ENCODE data around the gene OR4D9.

The OR4D9 gene

DNA sequence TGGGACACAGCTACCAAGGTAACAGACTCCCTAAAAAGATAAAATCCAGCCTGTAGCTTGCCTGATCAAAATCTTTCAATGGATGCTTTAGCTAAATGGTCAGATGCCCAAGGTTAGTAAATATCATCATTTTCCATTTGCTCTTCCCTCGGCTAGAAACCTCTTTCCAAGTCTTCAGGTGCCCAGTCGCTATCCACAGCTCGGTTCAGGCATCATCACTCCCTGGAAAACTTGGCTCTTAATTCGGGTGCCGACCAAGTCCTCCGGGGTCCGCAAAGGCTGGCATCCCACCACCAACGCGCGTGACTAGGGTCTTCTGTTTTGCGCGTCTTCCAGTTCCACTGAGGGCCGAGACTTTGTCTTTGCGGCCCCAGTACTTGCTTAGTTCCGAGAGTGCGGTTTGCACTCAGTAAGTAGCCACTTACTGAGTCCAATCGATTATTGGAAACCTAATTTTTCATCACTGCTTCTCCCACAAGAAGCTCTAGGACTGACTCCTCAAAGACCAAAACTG is 44.3 kb downstream of the OR4D9 start:
- in situ Hi-C loops (cut with MboI; ENCODE audit: low sequenced_read_pairs, unreplicated experiment), result loop anchor here (10.0 kb wide), 1 partner anchor 109 kb away; the partner anchor contains the start of gene PATL1
- no peak for TF ChIP-seq CTCF (IDR thresholded peaks at IDR 0.05; ENCODE audit: borderline replicate concordance, control extremely low read depth, extremely low read depth, insufficient read depth, missing control alignments)

DNA sequence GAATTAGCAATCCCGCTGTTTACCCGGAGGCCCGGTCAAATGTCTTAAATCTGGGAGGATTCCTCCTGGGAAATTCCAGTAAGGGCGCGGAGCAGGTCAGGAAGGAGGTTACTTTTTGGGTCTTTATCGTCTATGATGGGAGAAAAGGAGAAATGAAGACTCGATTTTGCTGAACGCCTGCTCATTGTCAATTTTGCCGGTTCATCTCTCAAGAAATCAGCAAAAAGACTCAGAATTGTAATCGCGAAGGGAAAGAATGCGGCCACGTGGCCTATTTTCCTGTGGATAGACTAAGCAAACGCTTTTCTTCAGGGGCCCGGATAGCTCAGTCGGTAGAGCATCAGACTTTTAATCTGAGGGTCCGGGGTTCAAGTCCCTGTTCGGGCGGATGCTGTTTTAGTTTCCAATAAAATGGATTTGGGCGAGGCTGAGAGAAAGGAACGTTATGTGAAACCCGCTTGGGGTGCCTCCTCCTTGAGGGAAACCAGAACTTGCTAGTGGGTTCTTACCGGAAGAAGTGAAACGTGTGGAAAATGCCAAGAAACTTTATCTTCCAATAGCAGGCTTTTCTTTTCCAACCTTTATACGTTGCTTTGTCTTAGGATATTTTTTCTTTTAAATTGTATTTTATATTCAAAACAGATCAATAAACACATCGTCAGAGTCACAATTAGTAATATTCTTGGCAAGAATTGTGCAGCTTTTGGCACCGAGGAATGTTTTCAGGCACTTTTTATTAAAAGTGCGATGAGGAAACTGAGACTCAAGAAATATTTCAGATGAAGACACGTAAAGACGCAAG is 45.0 kb downstream of the OR4D9 start:
- DNase-seq (ENCODE audit: low spot score), result no peak
- TF ChIP-seq CTCF (IDR thresholded peaks at IDR 0.05; ENCODE audit: borderline replicate concordance, control extremely low read depth, extremely low read depth, insufficient read depth, missing control alignments), result no peak
- in situ Hi-C loops (cut with MboI; ENCODE audit: low sequenced_read_pairs, unreplicated experiment), result loop anchor here (10.0 kb wide), 1 partner anchor 108 kb away; the partner anchor contains the start of gene PATL1

More for the DNA sequence above, 44.3 kb downstream of the OR4D9 start:
- DNase-seq (ENCODE audit: low spot score), result no peak

GRCh38 chr11:59556917-59557348 is 45.6 kb downstream of the OR4D9 start:
- no peak for TF ChIP-seq CTCF (IDR thresholded peaks at IDR 0.05; ENCODE audit: borderline replicate concordance, control extremely low read depth, extremely low read depth, insufficient read depth, missing control alignments)
- in situ Hi-C loops (cut with MboI; ENCODE audit: low sequenced_read_pairs, unreplicated experiment), result loop anchor here (10.0 kb wide), 1 partner anchor 108 kb away; the partner anchor contains the start of gene PATL1
- no peak for DNase-seq (ENCODE audit: low spot score)

DNA sequence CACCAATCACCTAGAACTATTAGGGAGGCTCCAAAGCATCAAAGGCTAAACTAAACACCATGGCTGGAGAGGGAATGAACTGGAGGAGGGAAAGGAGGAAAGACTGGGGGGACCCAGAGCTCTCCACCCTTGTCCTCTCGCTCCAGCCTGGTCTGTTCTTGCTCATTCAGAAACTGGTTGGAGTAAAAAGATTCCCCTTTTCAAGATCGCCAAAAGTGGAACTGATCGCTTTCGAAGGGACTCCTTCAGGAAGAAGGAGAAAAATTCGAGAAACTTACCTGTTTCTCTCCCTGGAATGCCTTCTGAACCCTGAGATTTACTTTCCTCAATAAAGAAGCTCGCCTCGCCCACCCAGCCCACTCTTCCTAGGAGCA is 46.9 kb downstream of the OR4D9 start:
- TF ChIP-seq CTCF (IDR thresholded peaks at IDR 0.05; ENCODE audit: borderline replicate concordance, control extremely low read depth, extremely low read depth, insufficient read depth, missing control alignments), result no peak
- no peak for DNase-seq (ENCODE audit: low spot score)
- in situ Hi-C loops (cut with MboI; ENCODE audit: low sequenced_read_pairs, unreplicated experiment), result loop anchor here (10.0 kb wide), 1 partner anchor 107 kb away; the partner anchor contains the start of gene PATL1

DNA sequence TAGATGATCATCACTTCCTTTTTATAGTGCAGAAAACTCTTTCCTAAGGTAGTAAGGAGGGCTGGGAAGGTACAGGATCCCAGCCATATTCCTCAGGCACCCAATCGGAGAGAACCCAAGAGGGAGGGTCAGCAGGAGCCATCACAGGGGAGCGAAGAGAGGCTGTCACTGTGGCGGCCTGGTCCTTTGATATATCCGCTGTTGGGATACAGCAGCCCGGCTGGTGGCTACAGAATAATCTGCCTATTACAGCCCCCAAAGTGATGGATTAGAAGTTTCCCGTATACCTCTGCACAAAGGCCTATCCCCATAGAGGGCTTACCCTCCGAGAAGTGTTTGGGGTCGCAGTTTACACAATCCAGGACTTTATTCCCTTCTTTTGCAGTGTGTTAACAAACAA is 48.5 kb downstream of the OR4D9 start:
- no peak for TF ChIP-seq CTCF (IDR thresholded peaks at IDR 0.05; ENCODE audit: borderline replicate concordance, control extremely low read depth, extremely low read depth, insufficient read depth, missing control alignments)
- DNase-seq (ENCODE audit: low spot score), result no peak
- in situ Hi-C loops (cut with MboI; ENCODE audit: low sequenced_read_pairs, unreplicated experiment), result loop anchor here (10.0 kb wide), 1 partner anchor 105 kb away; the partner anchor contains the start of gene PATL1

DNA sequence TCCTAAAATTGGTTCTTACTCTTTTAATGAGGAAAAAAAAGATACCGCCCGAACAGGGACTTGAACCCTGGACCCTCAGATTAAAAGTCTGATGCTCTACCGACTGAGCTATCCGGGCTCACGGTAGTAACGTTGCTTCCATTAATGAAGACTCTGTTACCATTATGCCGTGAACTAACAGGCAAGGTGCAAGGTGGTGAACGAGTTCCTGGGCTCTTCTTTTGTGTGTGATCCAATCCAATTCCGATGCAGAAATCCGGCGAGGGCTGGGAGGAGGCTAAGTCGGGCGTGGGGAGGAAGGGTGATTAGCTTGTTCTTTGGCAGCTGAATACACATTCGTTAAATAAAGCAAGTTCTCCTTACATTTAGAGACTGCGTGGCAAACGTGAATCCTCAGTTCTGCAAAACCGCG is 49.0 kb downstream of the OR4D9 start:
- TF ChIP-seq CTCF (IDR thresholded peaks at IDR 0.05; ENCODE audit: borderline replicate concordance, control extremely low read depth, extremely low read depth, insufficient read depth, missing control alignments), result no peak
- DNase-seq (ENCODE audit: low spot score), result peak; percentile 70
- in situ Hi-C loops (cut with MboI; ENCODE audit: low sequenced_read_pairs, unreplicated experiment), result no loop called here

Measured in GM13976 (cell line).